Activated naive CD4-positive, alpha-beta T cell treated with anti-CD3 and anti-CD28 coated beads, Interleukin-2, amount 50 U/mL, for 24 hours (primary cell): Measurements from ENCODE around the gene NFKBIL1.
A peak's percentile ranks its signal among the peaks of the same experiment; 100 is the strongest.
"Not testable (repeated sequence)": the region's sequence is repeated elsewhere in the genome, so short reads cannot be mapped to it uniquely, and the experiment has no call there.

Experiments
- H3K27ac Mint-ChIP-seq: one replicate; pipeline ENCODE4 v1.8.0; 2021; ENCODE audit warnings: mild to moderate bottlenecking, mixed read lengths
- H3K27me3 Mint-ChIP-seq: one replicate; pipeline ENCODE4 v1.8.0; 2021; ENCODE audit warnings: mixed read lengths
- H3K36me3 Mint-ChIP-seq: one replicate; pipeline ENCODE4 v1.8.0; 2021; ENCODE audit warnings: mixed read lengths
- H3K4me1 Mint-ChIP-seq: one replicate; pipeline ENCODE4 v1.8.0; 2021; ENCODE audit warnings: mixed read lengths
- H3K4me3 Mint-ChIP-seq: one replicate; pipeline ENCODE4 v1.8.0; 2021; ENCODE audit warnings: mild to moderate bottlenecking, mixed read lengths
- H3K9me3 Mint-ChIP-seq: one replicate; pipeline ENCODE4 v1.8.0; 2021; ENCODE audit warnings: mixed read lengths

NFKBIL1 gene, protein sequence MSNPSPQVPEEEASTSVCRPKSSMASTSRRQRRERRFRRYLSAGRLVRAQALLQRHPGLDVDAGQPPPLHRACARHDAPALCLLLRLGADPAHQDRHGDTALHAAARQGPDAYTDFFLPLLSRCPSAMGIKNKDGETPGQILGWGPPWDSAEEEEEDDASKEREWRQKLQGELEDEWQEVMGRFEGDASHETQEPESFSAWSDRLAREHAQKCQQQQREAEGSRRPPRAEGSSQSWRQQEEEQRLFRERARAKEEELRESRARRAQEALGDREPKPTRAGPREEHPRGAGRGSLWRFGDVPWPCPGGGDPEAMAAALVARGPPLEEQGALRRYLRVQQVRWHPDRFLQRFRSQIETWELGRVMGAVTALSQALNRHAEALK

GRCh38 chr6:31546958-31547726, at the start of gene NFKBIL1:
Gene NFKBIL1, plus strand, starts transcription at chr6:31547608. Its CDS starts 87 bp downstream, at chr6:31547695.
- H3K27ac Mint-ChIP-seq = peak within 1 kb of the TSS; percentile 77
- no peaks in the 10 kb centered on the region for H3K27me3 Mint-ChIP-seq
- peak within 1 kb of the TSS; percentile 89 for H3K4me3 Mint-ChIP-seq
- H3K36me3 Mint-ChIP-seq = no peaks in the 10 kb centered on the region
- no peaks in the 10 kb centered on the region for H3K9me3 Mint-ChIP-seq
- H3K4me1 Mint-ChIP-seq = peaks cover 33% of the 10 kb centered on the region

DNA sequence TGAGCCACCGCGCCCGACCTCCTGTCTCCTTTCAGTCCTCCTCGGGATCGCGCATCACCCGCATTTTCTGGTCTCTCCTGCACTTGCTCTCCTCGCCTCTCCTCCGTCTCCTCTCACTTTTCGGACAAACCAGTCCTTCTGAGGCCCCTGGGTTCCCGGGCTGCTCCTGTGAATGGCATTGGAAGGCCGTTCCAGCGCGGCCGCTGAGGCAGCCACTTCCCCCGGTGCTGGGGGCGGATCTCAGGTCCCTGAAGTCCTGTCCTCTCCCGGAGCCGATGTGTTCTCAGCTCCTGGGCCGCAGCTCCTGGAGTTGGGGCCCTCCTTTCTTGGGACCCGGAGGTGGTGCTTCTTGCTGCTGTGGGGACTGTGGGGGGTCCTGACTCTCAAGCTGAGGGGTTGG, 48.7 kb upstream of the NFKBIL1 start:
- no peaks in the 10 kb centered on the region for H3K36me3 Mint-ChIP-seq
- peak overlapping the region; percentile 94 for H3K4me3 Mint-ChIP-seq
- no peaks in the 10 kb centered on the region for H3K9me3 Mint-ChIP-seq
- H3K27ac Mint-ChIP-seq = peak overlapping the region; percentile 93
- no peaks in the 10 kb centered on the region for H3K27me3 Mint-ChIP-seq
- H3K4me1 Mint-ChIP-seq = peaks cover 70% of the 10 kb centered on the region

GRCh38 chr6:31499648-31500047, 47.8 kb upstream of the NFKBIL1 start:
- not testable (repeated sequence) for H3K4me3 Mint-ChIP-seq, H3K27ac Mint-ChIP-seq, H3K9me3 Mint-ChIP-seq, H3K36me3 Mint-ChIP-seq, H3K27me3 Mint-ChIP-seq
- peaks cover 71% of the 10 kb centered on the region for H3K4me1 Mint-ChIP-seq

GRCh38 chr6:31502586-31502985, 44.8 kb upstream of the NFKBIL1 start:
- Mint-ChIP-seq H3K9me3 (no peaks in the 10 kb centered on the region), H3K4me3 (no peak overlapping the region), H3K27ac (no peak overlapping the region), H3K36me3 (no peaks in the 10 kb centered on the region), H3K4me1 (peaks cover 55% of the 10 kb centered on the region), H3K27me3 (no peaks in the 10 kb centered on the region)

DNA sequence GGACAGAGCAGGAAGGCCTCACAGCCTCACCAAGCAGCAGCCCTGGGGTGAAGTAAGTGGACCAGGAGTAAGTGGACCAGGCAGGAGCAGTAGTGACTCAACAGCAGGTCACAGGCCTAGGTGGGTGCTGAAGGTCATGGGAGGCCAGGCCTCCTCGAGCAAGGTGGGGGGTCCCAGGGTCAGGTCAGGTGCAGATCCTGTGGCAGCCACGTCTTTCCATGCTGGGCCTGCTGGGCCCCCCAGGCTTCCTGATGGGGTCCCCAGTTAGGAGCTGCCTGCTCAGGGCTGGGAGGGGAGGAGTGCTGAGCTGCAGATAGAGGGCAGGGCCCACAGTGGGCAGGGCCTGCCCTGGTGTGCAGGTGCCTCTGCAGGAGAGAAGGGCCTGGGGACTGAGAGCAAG, 38.4 kb upstream of the NFKBIL1 start:
- H3K4me3 Mint-ChIP-seq, H3K27ac Mint-ChIP-seq, H3K36me3 Mint-ChIP-seq, H3K27me3 Mint-ChIP-seq, H3K4me1 Mint-ChIP-seq, H3K9me3 Mint-ChIP-seq: not testable (repeated sequence)

DNA sequence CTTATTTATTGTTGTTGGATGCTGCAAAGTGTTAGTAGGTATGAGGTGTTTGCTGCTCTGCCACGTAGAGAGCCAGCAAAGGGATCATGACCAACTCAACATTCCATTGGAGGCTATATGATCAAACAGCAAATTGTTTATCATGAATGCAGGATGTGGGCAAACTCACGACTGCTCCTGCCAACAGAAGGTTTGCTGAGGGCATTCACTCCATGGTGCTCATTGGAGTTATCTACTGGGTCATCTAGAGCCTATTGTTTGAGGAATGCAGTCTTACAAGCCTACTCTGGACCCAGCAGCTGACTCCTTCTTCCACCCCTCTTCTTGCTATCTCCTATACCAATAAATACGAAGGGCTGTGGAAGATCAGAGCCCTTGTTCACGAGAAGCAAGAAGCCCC, 37.4 kb upstream of the NFKBIL1 start:
- Mint-ChIP-seq H3K27ac (no peak overlapping the region), H3K4me1 (peaks cover 7% of the 10 kb centered on the region), H3K9me3 (no peaks in the 10 kb centered on the region), H3K36me3 (peaks cover 2% of the 10 kb centered on the region), H3K4me3 (no peak overlapping the region), H3K27me3 (no peaks in the 10 kb centered on the region)

DNA sequence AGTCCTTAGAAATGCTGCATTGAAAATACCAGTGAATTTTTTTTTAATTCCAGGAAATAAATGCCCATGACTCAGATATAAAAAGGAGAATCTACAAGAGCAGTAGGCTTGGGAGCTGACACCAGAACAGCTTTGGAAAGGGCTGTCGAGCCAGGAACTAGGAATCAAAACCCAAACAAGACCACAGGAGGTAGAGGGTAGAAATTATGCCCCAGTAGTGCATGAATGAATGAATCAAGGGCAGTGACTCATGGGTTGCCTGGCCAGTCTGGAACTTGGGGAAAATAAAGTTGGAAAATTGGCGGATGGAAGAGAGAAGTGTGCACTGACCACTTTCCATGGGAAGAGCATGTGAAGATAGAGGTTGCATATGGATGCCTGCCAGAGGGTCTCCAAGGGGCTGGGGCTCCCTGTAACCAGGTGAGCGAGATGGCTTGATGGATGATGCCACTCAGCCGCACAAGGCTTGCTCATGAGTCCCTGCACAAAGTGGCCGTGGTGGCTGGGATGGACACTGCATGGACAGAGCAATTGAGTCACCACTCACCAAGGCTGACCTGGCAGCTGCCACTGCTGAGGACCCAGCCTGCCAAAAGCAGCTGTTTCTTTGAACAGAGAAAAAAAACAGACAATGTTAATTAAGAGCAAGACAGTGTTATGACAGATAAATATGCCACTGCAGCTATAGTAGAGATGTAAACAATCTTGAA, 33.8 kb upstream of the NFKBIL1 start:
- Mint-ChIP-seq H3K27ac (no peak overlapping the region), H3K27me3 (no peaks in the 10 kb centered on the region), H3K4me1 (no peaks in the 10 kb centered on the region), H3K36me3 (peaks cover 2% of the 10 kb centered on the region), H3K9me3 (no peaks in the 10 kb centered on the region), H3K4me3 (no peak overlapping the region)

- H3K9me3 Mint-ChIP-seq = no peaks in the 10 kb centered on the region
- H3K4me3 Mint-ChIP-seq = no peak overlapping the region
- H3K27ac Mint-ChIP-seq = no peak overlapping the region
- H3K36me3 Mint-ChIP-seq = no peaks in the 10 kb centered on the region
- no peaks in the 10 kb centered on the region for H3K4me1 Mint-ChIP-seq
- H3K27me3 Mint-ChIP-seq = no peaks in the 10 kb centered on the region
Measured at GRCh38 chr6:31521835-31522234, 25.6 kb upstream of the NFKBIL1 start.

DNA sequence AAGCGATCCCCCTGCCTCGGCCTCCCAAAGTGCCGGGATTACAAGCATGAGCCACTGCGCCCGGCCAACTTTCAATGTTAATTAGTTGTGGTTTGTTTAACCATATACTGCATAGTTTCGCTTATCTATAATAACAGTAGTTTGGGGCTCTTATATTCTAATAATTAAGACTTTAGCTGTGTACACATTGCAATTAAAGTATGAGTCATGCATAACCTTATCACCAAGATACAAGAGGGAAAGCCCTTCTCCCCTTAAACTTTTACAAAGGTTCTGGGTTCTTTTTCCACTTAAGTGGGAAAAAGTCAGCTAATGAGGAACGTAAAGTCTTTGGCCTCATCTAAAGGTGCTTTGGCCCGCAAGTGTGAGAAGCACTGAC, 21.9 kb upstream of the NFKBIL1 start:
- Mint-ChIP-seq H3K4me3 (no peak overlapping the region), H3K27ac (no peak overlapping the region), H3K4me1 (peaks cover 5% of the 10 kb centered on the region), H3K27me3 (no peaks in the 10 kb centered on the region), H3K36me3 (no peaks in the 10 kb centered on the region), H3K9me3 (no peaks in the 10 kb centered on the region)

DNA sequence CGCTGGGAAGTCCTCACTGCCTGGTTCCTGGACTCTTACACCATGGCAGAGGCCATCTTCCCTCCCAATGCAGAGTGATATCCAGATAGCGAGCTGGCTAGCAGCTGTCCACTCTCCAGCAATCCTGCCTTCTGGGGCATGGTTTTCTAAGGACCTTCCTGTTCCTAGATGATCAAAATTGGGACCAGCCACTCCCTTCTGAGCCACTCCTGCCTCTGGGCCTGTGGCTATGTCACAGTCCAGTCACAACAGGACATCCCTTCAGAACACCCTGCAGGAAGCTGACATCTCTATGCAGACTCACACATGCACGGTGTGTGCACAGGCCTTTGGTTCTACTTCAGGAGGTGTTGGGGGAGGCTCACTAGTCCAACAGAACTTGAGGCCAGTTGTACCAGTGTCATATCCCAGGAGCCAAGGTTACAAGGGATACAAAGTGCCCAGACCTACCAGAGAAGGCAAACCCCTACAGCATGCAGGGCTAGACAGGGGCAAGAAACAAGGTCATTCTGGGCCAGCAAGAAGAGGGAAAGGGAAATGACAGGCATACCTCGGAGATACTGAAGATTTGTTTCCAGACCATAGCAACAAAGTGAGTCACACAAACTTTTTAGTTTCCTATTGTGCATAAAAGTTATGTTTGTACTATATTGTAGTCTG, 21.3 kb upstream of the NFKBIL1 start:
- Mint-ChIP-seq H3K4me1 (peaks cover 8% of the 10 kb centered on the region), H3K9me3 (no peaks in the 10 kb centered on the region), H3K4me3 (no peak overlapping the region), H3K27me3 (no peaks in the 10 kb centered on the region), H3K27ac (no peak overlapping the region), H3K36me3 (no peaks in the 10 kb centered on the region)

GRCh38 chr6:31528307-31528777, 19.1 kb upstream of the NFKBIL1 start:
- Mint-ChIP-seq H3K9me3 (no peaks in the 10 kb centered on the region), H3K4me3 (no peak overlapping the region), H3K27ac (no peak overlapping the region), H3K27me3 (no peaks in the 10 kb centered on the region), H3K36me3 (peaks cover 6% of the 10 kb centered on the region), H3K4me1 (peaks cover 19% of the 10 kb centered on the region)

DNA sequence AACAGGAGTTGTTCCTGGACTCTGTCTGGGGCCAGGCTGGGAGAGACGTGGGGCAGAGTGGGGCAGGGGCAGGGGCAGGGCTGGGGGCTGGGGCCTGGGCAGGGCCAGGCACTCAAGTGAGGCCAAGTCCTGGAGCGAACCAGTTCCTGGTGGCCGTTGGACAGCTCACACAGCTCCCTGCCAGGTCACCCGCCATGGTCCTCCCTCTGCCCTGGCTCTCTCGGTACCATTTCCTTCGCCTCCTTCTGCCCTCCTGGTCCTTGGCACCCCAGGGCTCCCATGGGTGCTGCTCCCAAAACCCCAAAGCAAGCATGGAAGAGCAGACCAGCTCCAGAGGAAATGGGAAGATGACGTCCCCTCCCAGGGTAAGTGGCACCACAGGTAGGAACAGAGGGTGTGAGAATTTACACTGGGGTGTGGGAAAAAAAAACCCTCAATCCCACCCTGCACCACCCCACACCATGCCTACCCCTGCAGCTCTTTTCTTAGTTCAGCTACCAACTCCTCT, 18.5 kb upstream of the NFKBIL1 start, which contains the start of gene MCCD1:
MCCD1 (plus strand) TSS at position 142 of the 508 bp plus-strand sequence; CDS start at position 195, 53 bp downstream.
- H3K4me3 Mint-ChIP-seq = no peak within 1 kb of the TSS

GRCh38 chr6:31529329-31530150, 17.9 kb upstream of the NFKBIL1 start:
- peaks cover 20% of the 10 kb centered on the region for H3K4me1 Mint-ChIP-seq
- H3K4me3 Mint-ChIP-seq = no peak overlapping the region
- H3K9me3 Mint-ChIP-seq = no peaks in the 10 kb centered on the region
- no peak overlapping the region for H3K27ac Mint-ChIP-seq
- no peaks in the 10 kb centered on the region for H3K27me3 Mint-ChIP-seq
- H3K36me3 Mint-ChIP-seq = peaks cover 7% of the 10 kb centered on the region

More for the DNA sequence above, 18.5 kb upstream of the NFKBIL1 start, which contains the start of gene MCCD1:
- Mint-ChIP-seq H3K4me1 (peaks cover 20% of the 10 kb centered on the region), H3K9me3 (no peaks in the 10 kb centered on the region), H3K27ac (no peak within 1 kb of the TSS), H3K27me3 (no peaks in the 10 kb centered on the region), H3K36me3 (peaks cover 7% of the 10 kb centered on the region)

GRCh38 chr6:31530659-31531058, 16.7 kb upstream of the NFKBIL1 start:
- Mint-ChIP-seq H3K9me3 (no peaks in the 10 kb centered on the region), H3K36me3 (peaks cover 12% of the 10 kb centered on the region), H3K27me3 (no peaks in the 10 kb centered on the region), H3K4me1 (peaks cover 28% of the 10 kb centered on the region), H3K27ac (no peak overlapping the region), H3K4me3 (no peak overlapping the region)
